ENCODE results near the gene PPP1R16B. TPM values are rescaled to one million over a fixed set of nuclear protein-coding genes. Genes with fewer than 3 reads are reported as not detected.
A peak's percentile ranks its signal among the peaks of the same experiment; 100 is the strongest.

Gene PPP1R16B
- total RNA-seq (1 to 10 TPM; 1.2 to 1.3 TPM), polyA plus RNA-seq (ENCODE audit: insufficient read depth, low read depth, low replicate concordance) (3.7 TPM)
- long read RNA-seq, donor 1 = 0 reads
- long read RNA-seq, donor 2, full-length matches to known transcripts = 2 of 2 reads
- long read RNA-seq, donor 2, partial matches to known transcripts = 0 of 2 reads
- long read RNA-seq, donor 2, other reads (novel, unspliced or antisense) = 0 of 2 reads

DNA sequence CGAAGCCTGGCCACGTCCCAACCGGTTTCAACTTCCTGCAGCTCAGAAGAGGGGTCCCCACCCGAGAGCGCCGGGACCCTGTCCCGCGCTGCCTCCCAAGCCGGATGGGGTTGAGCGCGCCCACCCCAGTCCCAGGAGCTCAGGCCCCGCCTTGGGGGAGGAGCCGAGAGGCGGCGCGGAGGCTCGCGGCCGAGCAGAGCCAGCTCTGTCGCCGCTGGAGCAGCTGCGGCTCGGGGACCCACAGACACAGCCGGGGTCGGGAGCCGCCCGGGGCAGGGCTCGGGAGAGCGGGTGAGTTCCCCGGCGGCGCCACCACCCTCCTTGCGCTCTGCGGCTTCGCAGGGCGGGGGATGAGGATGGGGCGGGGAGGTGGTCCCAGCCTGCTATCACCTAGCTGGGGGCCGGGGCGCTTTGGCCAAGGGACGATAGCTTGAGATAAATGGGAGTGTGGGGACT is at the start of gene PPP1R16B:
PPP1R16B (plus strand) TSS at position 196 of the 456 bp plus-strand sequence. CDS start 30,229 bp downstream, outside the sequence.
- Histone ChIP-seq H3K36me3 (ENCODE audit: low read depth, missing control alignments) (no peaks in the 10 kb centered on the region), H3K27me3 (no peaks in the 10 kb centered on the region), H3K4me3 (peak within 1 kb of the TSS; percentile 42 to 57), H3K4me1 (peaks cover 15% of the 10 kb centered on the region), H3K9me3 (no peaks in the 10 kb centered on the region), H3K27ac (no peak within 1 kb of the TSS)
- peak; percentile 32 for DNase-seq
- 2 to 6% methylated on average over 17 to 40 of the region's 40 CpGs for WGBS, 2 donors
- intact Hi-C loops (cut with DNase I; ENCODE audit: low total_unique reads) = no loop called here
- TF ChIP-seq POLR2A (IDR thresholded peaks at IDR 0.05) (no peak), CTCF (IDR thresholded peaks at IDR 0.05) (no peak)

DNA sequence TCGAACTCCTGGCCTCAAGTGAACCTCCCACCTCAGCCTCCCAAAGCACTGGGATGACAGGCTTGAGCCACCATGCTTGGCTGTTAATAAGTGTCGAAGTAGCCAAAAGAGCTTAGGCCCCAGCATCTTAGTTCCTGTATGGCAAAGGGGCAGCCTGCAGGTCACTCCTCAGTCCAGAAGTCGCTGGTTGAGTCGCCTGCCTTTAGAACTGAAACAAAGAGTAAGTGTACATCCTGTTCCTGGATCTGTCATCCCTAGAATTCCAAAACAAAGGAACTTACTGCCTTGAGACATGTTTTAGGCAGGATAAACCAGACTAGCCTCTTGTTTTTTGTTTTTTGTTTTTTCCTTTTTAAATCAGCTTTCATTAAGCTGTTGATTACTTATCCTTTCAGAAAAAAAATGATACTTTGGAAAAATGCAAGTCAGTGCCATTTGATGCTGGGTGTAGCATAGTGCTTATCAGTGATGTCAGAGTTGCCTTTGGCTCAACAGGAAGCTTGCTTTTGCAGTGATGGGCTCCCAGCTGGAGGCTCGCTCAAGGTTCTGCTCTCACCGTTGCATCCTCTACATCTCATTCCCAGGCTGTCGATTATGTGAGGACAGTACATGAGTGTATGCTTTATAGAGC is 48.2 kb upstream of the PPP1R16B start:
- DNase-seq = no peak
- Histone ChIP-seq H3K9me3 (no peaks in the 10 kb centered on the region), H3K27me3 (no peaks in the 10 kb centered on the region), H3K27ac (peak overlapping the region in 1 of 2 donors; percentile 69), H3K4me1 (no peaks in the 10 kb centered on the region), H3K4me3 (no peak overlapping the region), H3K36me3 (ENCODE audit: low read depth, missing control alignments) (no peaks in the 10 kb centered on the region)
- TF ChIP-seq POLR2A (IDR thresholded peaks at IDR 0.05) = no peak
- no peak for TF ChIP-seq CTCF (IDR thresholded peaks at IDR 0.05)
- intact Hi-C loops (cut with DNase I; ENCODE audit: low total_unique reads) = no loop called here
- WGBS, 2 donors = 48 to 61% methylated on average over 6 to 7 of the region's 7 CpGs

DNA sequence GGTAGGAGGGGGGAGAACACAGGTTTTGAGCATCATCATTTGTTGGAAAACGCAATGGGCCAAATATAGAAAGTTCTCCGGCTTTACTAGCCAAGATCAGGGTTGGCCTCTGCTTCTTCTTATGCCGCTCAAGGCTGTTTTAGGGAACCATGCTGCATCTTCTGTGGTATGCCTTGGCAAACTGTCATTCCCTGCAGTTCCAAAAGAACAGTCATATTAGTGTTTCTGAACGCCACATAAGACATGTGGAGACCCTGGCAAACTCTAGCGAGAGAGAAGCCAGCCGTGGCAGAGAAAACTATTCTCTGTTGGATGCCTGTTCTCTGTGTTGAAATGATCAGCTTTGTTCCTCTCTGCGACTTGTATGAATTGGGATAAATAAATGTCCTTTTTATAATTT is 46.4 kb upstream of the PPP1R16B start:
- Histone ChIP-seq H3K27ac (no peak overlapping the region), H3K9me3 (no peaks in the 10 kb centered on the region), H3K4me3 (no peak overlapping the region), H3K4me1 (no peaks in the 10 kb centered on the region), H3K36me3 (ENCODE audit: low read depth, missing control alignments) (no peaks in the 10 kb centered on the region), H3K27me3 (no peaks in the 10 kb centered on the region)
- intact Hi-C loops (cut with DNase I; ENCODE audit: low total_unique reads) = no loop called here
- WGBS, 2 donors = 92 to 94% methylated on average over 6 to 7 of the region's 7 CpGs
- TF ChIP-seq CTCF (IDR thresholded peaks at IDR 0.05) (no peak), POLR2A (IDR thresholded peaks at IDR 0.05) (no peak)
- no peak for DNase-seq

- no peaks in the 10 kb centered on the region for H3K27me3 ChIP-seq
- peaks cover 3% of the 10 kb centered on the region for H3K4me1 ChIP-seq
- H3K27ac ChIP-seq = no peak overlapping the region
- H3K4me3 ChIP-seq = no peak overlapping the region
- no peak for DNase-seq
- TF ChIP-seq CTCF (IDR thresholded peaks at IDR 0.05) = no peak
- TF ChIP-seq POLR2A (IDR thresholded peaks at IDR 0.05) = no peak
- intact Hi-C loops (cut with DNase I; ENCODE audit: low total_unique reads) = no loop called here
- no peaks in the 10 kb centered on the region for H3K36me3 ChIP-seq (ENCODE audit: low read depth, missing control alignments)
- 90 to 93% methylated on average over 4 of the region's 4 CpGs for WGBS, 2 donors
- no peaks in the 10 kb centered on the region for H3K9me3 ChIP-seq
Measured at GRCh38 chr20:38760978-38761377, 44.5 kb upstream of the PPP1R16B start.

- no peak for DNase-seq
- Histone ChIP-seq H3K27ac (no peak overlapping the region), H3K4me3 (no peak overlapping the region), H3K9me3 (no peaks in the 10 kb centered on the region), H3K36me3 (ENCODE audit: low read depth, missing control alignments) (no peaks in the 10 kb centered on the region), H3K27me3 (no peaks in the 10 kb centered on the region), H3K4me1 (peaks cover 3% of the 10 kb centered on the region)
- intact Hi-C loops (cut with DNase I; ENCODE audit: low total_unique reads) = no loop called here
- TF ChIP-seq CTCF (IDR thresholded peaks at IDR 0.05) (no peak), POLR2A (IDR thresholded peaks at IDR 0.05) (no peak)
Measured at GRCh38 chr20:38762174-38762573, 43.3 kb upstream of the PPP1R16B start.
